Measurements from ENCODE around the gene SYAP1. TPM values are rescaled to one million over a fixed set of nuclear protein-coding genes. Genes with fewer than 3 reads are reported as not detected.

The SYAP1 gene
- total and polyA plus RNA-seq, 2 of the 8 experiments (the other 6 are each of a cell fraction or from before 2014, with no cell fraction given): 2.9 to 20.3 TPM

- H3K23ac ChIP-seq (ENCODE audit: insufficient read length): no peak overlapping the region
Measured at GRCh38 chrX:16733013-16733412, 13.6 kb downstream of the SYAP1 start.

More at GRCh38 chrX:16733013-16733412, 13.6 kb downstream of the SYAP1 start:
- Histone ChIP-seq H3K14ac (ENCODE audit: insufficient read length) (no peak overlapping the region), H3K18ac (ENCODE audit: extremely low read depth, low read length) (no peak overlapping the region), H2BK15ac (ENCODE audit: low read length) (no peak overlapping the region), H2BK5ac (ENCODE audit: low read depth, low read length) (no peak overlapping the region), H3K27me3 (replicated peaks in 1 of 4; ENCODE audit: control insufficient read depth in 3 of 4, extremely low read depth in 1 of 4, insufficient read depth in 3 of 4, low read length in 3 of 4) (no peaks in the 10 kb centered on the region), H3K4me2 (ENCODE audit: insufficient read depth in 1 of 2, low read depth in 2 of 2, low read length in 2 of 2) (no peak overlapping the region), H4K8ac (ENCODE audit: extremely low read depth, insufficient read depth, low read length) (no peak overlapping the region), H3K9me3 (ENCODE audit: insufficient read depth in 2 of 2, low read depth in 1 of 2, low read length in 1 of 2) (no peaks in the 10 kb centered on the region; a peak in 1 of 4 replicates), H3K4ac (replicated peaks; ENCODE audit: insufficient read length, low read depth, low read length) (no peak overlapping the region), H3K23me2 (ENCODE audit: low read depth, low read length) (no peaks in the 10 kb centered on the region), H3K4me3 (ENCODE audit: extremely low read depth in 1 of 4, insufficient read depth in 2 of 4, low read depth in 3 of 4, low read length in 4 of 4) (no peak overlapping the region), H2AFZ (ENCODE audit: low read length) (no peak overlapping the region), H4K91ac (replicated peaks; ENCODE audit: insufficient read length, low read length) (no peak overlapping the region), H2AK5ac (ENCODE audit: low read depth, low read length) (no peak overlapping the region), H3K4me1 (replicated peaks in 1 of 4; ENCODE audit: control insufficient read depth in 3 of 4, insufficient read depth in 4 of 4, low read length in 3 of 4) (no peaks in the 10 kb centered on the region), H3K56ac (replicated peaks; ENCODE audit: insufficient read length, low read depth, low read length) (no peak overlapping the region), H3K79me2 (ENCODE audit: control insufficient read depth in 1 of 2, insufficient read depth in 2 of 2, low read length in 2 of 2) (no peaks in the 10 kb centered on the region; a peak in 1 of 4 replicates), H2BK20ac (ENCODE audit: low read length) (no peak overlapping the region), H3K9ac (replicated peaks in 1 of 4; ENCODE audit: extremely low read depth in 1 of 4, low read depth in 3 of 4, low read length in 3 of 4) (no peak overlapping the region), H2BK12ac (ENCODE audit: low read depth, low read length) (no peak overlapping the region), H4K5ac (ENCODE audit: insufficient read length, low read depth, low read length) (no peak overlapping the region), H2BK120ac (replicated peaks; ENCODE audit: low read depth, low read length) (no peak overlapping the region), H3K79me1 (ENCODE audit: low read depth, low read length) (no peaks in the 10 kb centered on the region), H4K20me1 (replicated peaks in 1 of 2; ENCODE audit: control insufficient read depth in 1 of 2, insufficient read depth in 2 of 2, low read length in 2 of 2) (no peaks in the 10 kb centered on the region), H3K27ac (ENCODE audit: low read depth, low read length) (no peak overlapping the region), H3K36me3 (ENCODE audit: control insufficient read depth in 2 of 4, insufficient read depth in 4 of 4, low read length in 3 of 4) (peaks cover 0 to 26% (median 10%) of the 10 kb centered on the region in 4 experiments; a peak in 5 of 8 replicates)
- no peak for DNase-seq (ENCODE audit: low read depth in 1 of 2, low spot score in 2 of 2)
- TF ChIP-seq, protein P1, sequence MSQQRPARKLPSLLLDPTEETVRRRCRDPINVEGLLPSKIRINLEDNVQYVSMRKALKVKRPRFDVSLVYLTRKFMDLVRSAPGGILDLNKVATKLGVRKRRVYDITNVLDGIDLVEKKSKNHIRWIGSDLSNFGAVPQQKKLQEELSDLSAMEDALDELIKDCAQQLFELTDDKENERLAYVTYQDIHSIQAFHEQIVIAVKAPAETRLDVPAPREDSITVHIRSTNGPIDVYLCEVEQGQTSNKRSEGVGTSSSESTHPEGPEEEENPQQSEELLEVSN (IDR thresholded peaks at IDR 0.05): no peak
- TF ChIP-seq NANOG (IDR thresholded peaks at IDR 0.05; ENCODE audit: insufficient read depth, low read depth, low read length, poor library complexity, severe bottlenecking) (no peak), HDAC6 (IDR thresholded peaks at IDR 0.05; ENCODE audit: low read depth, low read length) (no peak), JUN (IDR thresholded peaks at IDR 0.05; ENCODE audit: low read depth, low read length) (no peak), SIX5 (IDR thresholded peaks at IDR 0.05; ENCODE audit: low read depth, low read length) (no peak), CBX8 (IDR thresholded peaks at IDR 0.05; ENCODE audit: borderline replicate concordance, low read depth, low read length) (no peak)
- TF ChIP-seq, protein P2, sequence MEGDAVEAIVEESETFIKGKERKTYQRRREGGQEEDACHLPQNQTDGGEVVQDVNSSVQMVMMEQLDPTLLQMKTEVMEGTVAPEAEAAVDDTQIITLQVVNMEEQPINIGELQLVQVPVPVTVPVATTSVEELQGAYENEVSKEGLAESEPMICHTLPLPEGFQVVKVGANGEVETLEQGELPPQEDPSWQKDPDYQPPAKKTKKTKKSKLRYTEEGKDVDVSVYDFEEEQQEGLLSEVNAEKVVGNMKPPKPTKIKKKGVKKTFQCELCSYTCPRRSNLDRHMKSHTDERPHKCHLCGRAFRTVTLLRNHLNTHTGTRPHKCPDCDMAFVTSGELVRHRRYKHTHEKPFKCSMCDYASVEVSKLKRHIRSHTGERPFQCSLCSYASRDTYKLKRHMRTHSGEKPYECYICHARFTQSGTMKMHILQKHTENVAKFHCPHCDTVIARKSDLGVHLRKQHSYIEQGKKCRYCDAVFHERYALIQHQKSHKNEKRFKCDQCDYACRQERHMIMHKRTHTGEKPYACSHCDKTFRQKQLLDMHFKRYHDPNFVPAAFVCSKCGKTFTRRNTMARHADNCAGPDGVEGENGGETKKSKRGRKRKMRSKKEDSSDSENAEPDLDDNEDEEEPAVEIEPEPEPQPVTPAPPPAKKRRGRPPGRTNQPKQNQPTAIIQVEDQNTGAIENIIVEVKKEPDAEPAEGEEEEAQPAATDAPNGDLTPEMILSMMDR (IDR thresholded peaks at IDR 0.05; ENCODE audit: control extremely low read depth in 1 of 3, insufficient read depth in 1 of 3, low read depth in 1 of 3, low read length in 3 of 3): no peak
- no peak for FAIRE-seq
- ChIA-PET CTCF (ENCODE audit: partially characterized antibody) (no interaction called here), POLR2A (ENCODE audit: partially characterized antibody) (interaction anchor here (1.6 kb wide), 1 partner anchor 14 kb away, joined by 7 read pairs; the partner anchor contains the start of gene SYAP1)
